DOHH2 (cell line): ENCODE data around the gene KRT73.

Source experiments
- H3F3A ChIP-seq: fragments of 200-600 bp; sonication (generic), shearing (Covaris generic); 2 replicates; pipeline ENCODE4 v1.6.0; 2016; ENCODE audit warnings: antibody characterized with exemption, mild to moderate bottlenecking; ENCODE audit not compliant: control insufficient read depth, insufficient read depth
- H3K27ac ChIP-seq: fragments of 200-600 bp; sonication (generic); 2 replicates; pipeline ENCODE4 v1.5.1; 2014; ENCODE audit warnings: low read depth, mild to moderate bottlenecking, low read length, moderate library complexity
- H3K27me3 ChIP-seq: fragments of 200-600 bp; sonication (generic); 2 replicates; pipeline ENCODE4 v1.6.1; 2014; ENCODE audit warnings: mild to moderate bottlenecking, low read length, mixed read lengths; ENCODE audit not compliant: control insufficient read depth
- H3K36me3 ChIP-seq: fragments of 200-600 bp; sonication (generic); 2 replicates; pipeline ENCODE4 v1.6.1; 2014; ENCODE audit warnings: mild to moderate bottlenecking, low read length, moderate library complexity, mixed read lengths; ENCODE audit not compliant: control insufficient read depth
- H3K4me1 ChIP-seq: fragments of 200-600 bp; sonication (generic); 2 replicates; pipeline ENCODE4 v1.6.1; 2014; ENCODE audit warnings: mild to moderate bottlenecking, low read length, mixed read lengths; ENCODE audit not compliant: control insufficient read depth
- H3K4me2 ChIP-seq: fragments of 200-600 bp; sonication (generic); 2 replicates; pipeline ENCODE4 v1.6.0; 2014; ENCODE audit warnings: mild to moderate bottlenecking, low read length, moderate library complexity
- H3K4me3 ChIP-seq: fragments of 200-600 bp; sonication (generic); 2 replicates; pipeline ENCODE4 v1.5.1; 2014; ENCODE audit warnings: mild to moderate bottlenecking, low read length, mixed read lengths
- H3K79me2 ChIP-seq: fragments of 200-600 bp; sonication (generic); 2 replicates; pipeline ENCODE4 v1.6.1; 2014; ENCODE audit warnings: mild to moderate bottlenecking, low read length, mixed read lengths; ENCODE audit not compliant: control insufficient read depth
- H3K9me2 ChIP-seq: fragments of 200-600 bp; sonication (generic); replicated peaks from 2 replicates; pipeline ENCODE4 v1.6.1; 2014; ENCODE audit warnings: mild to moderate bottlenecking, low read length, mixed read lengths; ENCODE audit not compliant: control insufficient read depth
- H3K9me3 ChIP-seq: fragments of 200-600 bp; sonication (generic); 2 replicates; pipeline ENCODE4 v1.6.1; 2014; ENCODE audit warnings: antibody characterized with exemption, low read length, mixed read lengths; ENCODE audit not compliant: control insufficient read depth, insufficient read depth
- H4K20me1 ChIP-seq: fragments of 200-600 bp; sonication (generic); 2 replicates; pipeline ENCODE4 v1.6.0; 2014; ENCODE audit warnings: low read depth, mild to moderate bottlenecking, antibody characterized with exemption, low read length, moderate library complexity; ENCODE audit not compliant: control insufficient read depth, insufficient read depth
- EZH2phosphoT487 ChIP-seq: fragments of 200-600 bp; sonication (generic); IDR thresholded peaks from 2 replicates; pipeline ENCODE4 v1.6.1; 2017; ENCODE audit warnings: borderline replicate concordance, mild to moderate bottlenecking, antibody characterized with exemption, low read length, moderate library complexity, mixed read lengths
- TF ChIP-seq, protein P1 (sequence below): fragments of 200-600 bp; sonication (generic); IDR thresholded peaks from one replicate; pipeline ENCODE4 v1.5.1; 2014; ENCODE audit warnings: antibody characterized with exemption, mild to moderate bottlenecking, low read depth, low read length; ENCODE audit not compliant: poor library complexity, severe bottlenecking

Gene KRT73

GRCh38 chr12:52645120-52645761, 26.9 kb upstream of the KRT73 start:
- no peaks in the 10 kb centered on the region for H3K79me2 ChIP-seq
- H3K9me2 ChIP-seq = no peaks in the 10 kb centered on the region
- no peak overlapping the region for H3K4me2 ChIP-seq
- H3F3A ChIP-seq = no peaks in the 10 kb centered on the region
- H3K9me3 ChIP-seq = no peaks in the 10 kb centered on the region
- H3K36me3 ChIP-seq = no peaks in the 10 kb centered on the region
- no peak overlapping the region for H3K4me3 ChIP-seq
- peaks cover 12% of the 10 kb centered on the region; the same call in 1 of the 2 replicates for H3K27me3 ChIP-seq
- no peak overlapping the region for H3K27ac ChIP-seq
- no peaks in the 10 kb centered on the region for H3K4me1 ChIP-seq
- no peak for TF ChIP-seq EZH2phosphoT487
- TF ChIP-seq, protein P1, sequence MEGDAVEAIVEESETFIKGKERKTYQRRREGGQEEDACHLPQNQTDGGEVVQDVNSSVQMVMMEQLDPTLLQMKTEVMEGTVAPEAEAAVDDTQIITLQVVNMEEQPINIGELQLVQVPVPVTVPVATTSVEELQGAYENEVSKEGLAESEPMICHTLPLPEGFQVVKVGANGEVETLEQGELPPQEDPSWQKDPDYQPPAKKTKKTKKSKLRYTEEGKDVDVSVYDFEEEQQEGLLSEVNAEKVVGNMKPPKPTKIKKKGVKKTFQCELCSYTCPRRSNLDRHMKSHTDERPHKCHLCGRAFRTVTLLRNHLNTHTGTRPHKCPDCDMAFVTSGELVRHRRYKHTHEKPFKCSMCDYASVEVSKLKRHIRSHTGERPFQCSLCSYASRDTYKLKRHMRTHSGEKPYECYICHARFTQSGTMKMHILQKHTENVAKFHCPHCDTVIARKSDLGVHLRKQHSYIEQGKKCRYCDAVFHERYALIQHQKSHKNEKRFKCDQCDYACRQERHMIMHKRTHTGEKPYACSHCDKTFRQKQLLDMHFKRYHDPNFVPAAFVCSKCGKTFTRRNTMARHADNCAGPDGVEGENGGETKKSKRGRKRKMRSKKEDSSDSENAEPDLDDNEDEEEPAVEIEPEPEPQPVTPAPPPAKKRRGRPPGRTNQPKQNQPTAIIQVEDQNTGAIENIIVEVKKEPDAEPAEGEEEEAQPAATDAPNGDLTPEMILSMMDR = no peak
- no peaks in the 10 kb centered on the region for H4K20me1 ChIP-seq

GRCh38 chr12:52644078-52644415, 25.7 kb upstream of the KRT73 start:
- TF ChIP-seq, protein P1 = no peak
- TF ChIP-seq EZH2phosphoT487 = no peak
- H3K27ac ChIP-seq = no peak overlapping the region
- H3K36me3 ChIP-seq = no peaks in the 10 kb centered on the region
- H3K9me2 ChIP-seq = no peaks in the 10 kb centered on the region
- no peaks in the 10 kb centered on the region for H4K20me1 ChIP-seq
- no peak overlapping the region for H3K4me2 ChIP-seq
- no peaks in the 10 kb centered on the region for H3F3A ChIP-seq
- H3K4me1 ChIP-seq = no peaks in the 10 kb centered on the region
- no peaks in the 10 kb centered on the region for H3K79me2 ChIP-seq
- peaks cover 16% of the 10 kb centered on the region; the same call in 1 of the 2 replicates for H3K27me3 ChIP-seq
- no peak overlapping the region for H3K4me3 ChIP-seq
- H3K9me3 ChIP-seq = no peaks in the 10 kb centered on the region

DNA sequence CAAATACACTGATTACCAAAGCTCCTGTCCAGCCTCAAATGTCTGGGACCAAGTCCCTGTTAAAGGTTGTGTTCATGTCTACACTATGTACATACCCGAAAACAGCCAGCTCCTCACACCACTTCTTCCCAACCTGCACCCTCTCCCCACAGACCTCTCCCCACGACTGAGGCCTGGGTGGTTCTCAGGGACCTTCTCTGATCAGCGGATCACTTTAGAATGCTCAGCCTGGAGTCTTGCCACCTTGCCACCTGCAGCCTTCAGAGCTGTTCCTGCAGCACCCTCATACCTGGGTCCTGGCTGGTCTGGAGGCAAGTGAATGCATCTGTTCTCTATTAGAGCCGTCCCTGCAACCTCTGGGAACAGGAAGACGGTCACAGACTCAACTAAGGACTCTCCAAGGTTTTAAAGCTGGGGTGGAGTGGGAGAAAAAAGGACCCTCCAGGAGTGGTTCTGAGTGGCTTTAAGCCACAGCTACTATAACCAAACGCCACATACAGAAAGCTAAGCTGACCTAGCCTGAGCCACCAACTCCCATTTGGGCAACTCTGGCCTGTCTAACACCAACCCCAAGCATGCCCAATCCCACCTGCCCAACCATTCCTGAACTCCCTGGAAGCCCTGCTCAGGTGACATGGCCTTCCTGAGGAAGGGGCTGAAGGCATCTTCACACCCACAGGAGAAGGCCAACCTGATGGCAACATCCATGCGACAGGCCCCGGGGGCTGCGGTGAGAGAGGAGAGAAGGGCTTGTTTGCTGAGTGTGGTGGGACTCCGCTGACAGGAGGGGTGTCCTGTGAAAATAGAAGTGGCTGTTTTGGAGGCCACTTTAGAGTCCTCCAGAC, 25.1 kb upstream of the KRT73 start:
- Histone ChIP-seq H3K36me3 (no peaks in the 10 kb centered on the region), H4K20me1 (no peaks in the 10 kb centered on the region), H3K4me2 (no peak overlapping the region), H3K79me2 (no peaks in the 10 kb centered on the region), H3K4me1 (no peaks in the 10 kb centered on the region), H3K9me3 (no peaks in the 10 kb centered on the region), H3K4me3 (no peak overlapping the region), H3K9me2 (no peaks in the 10 kb centered on the region), H3F3A (no peaks in the 10 kb centered on the region), H3K27me3 (peaks cover 16% of the 10 kb centered on the region; the same call in 1 of the 2 replicates), H3K27ac (no peak overlapping the region)
- TF ChIP-seq EZH2phosphoT487 = no peak
- TF ChIP-seq, protein P1 = no peak
